NT2/D1 (cell line): Measurements from ENCODE around the gene SIN3A.

ENCODE experiments used
- DNase-seq: peaks from one replicate; pipeline ENCODE4 v3.0.0-alpha.2; 2011; ENCODE audit warnings: low read depth, low spot score
- H3K27me3 ChIP-seq: 2 replicates; pipeline ENCODE4 v1.6.0; 2011; ENCODE audit warnings: mild to moderate bottlenecking; ENCODE audit not compliant: insufficient read length, insufficient read depth
- H3K36me3 ChIP-seq: 2 replicates; pipeline ENCODE4 v1.6.1; 2011; ENCODE audit warnings: mild to moderate bottlenecking, low read length, mixed read lengths; ENCODE audit not compliant: insufficient read depth, insufficient read length
- H3K4me1 ChIP-seq: 2 replicates; pipeline ENCODE4 v1.5.1; 2011; ENCODE audit not compliant: insufficient read depth, insufficient read length
- H3K4me3 ChIP-seq: 2 replicates; pipeline ENCODE4 v1.5.1; 2011; ENCODE audit warnings: low read depth; ENCODE audit not compliant: insufficient read length
- H3K9ac ChIP-seq: 2 replicates; pipeline ENCODE4 v1.6.0; 2011; ENCODE audit warnings: low read depth; ENCODE audit not compliant: insufficient read length
- H3K9me3 ChIP-seq: 2 replicates; pipeline ENCODE4 v1.5.1; 2011; ENCODE audit warnings: mild to moderate bottlenecking, low read length; ENCODE audit not compliant: insufficient read depth
- SUZ12 ChIP-seq: IDR thresholded peaks from 2 replicates; pipeline ENCODE4 v1.6.1; 2011; ENCODE audit not compliant: insufficient read length, insufficient read depth; ENCODE audit errors: extremely low read depth
- YY1 ChIP-seq: IDR thresholded peaks from 2 replicates; pipeline ENCODE4 v1.6.1; 2011; ENCODE audit not compliant: insufficient read length, insufficient read depth
- ZNF274 ChIP-seq: IDR thresholded peaks from 2 replicates; pipeline ENCODE4 v1.6.1; 2011; ENCODE audit warnings: mild to moderate bottlenecking, low read depth, low read length

The SIN3A gene

DNA sequence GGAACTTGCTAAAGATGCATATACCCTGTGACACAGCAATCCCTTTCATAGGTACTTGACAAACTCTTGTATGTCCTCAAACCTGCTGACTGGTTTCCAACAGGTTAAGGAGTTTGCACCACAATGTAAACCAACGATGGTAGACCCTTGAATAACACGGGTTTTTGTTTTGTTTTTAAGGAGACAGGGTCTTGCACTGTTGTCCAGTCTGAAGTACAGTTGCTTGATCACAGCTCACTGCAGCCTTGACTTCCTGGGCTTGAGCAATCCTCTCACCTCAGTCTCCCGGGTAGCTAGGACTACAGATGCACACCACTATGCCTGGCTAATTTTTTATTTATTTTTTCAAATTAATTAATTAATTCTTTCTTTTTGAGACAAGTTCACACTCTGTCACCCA lies 23.3 kb downstream of the SIN3A start:
- Histone ChIP-seq H3K9me3 (no peaks in the 10 kb centered on the region), H3K9ac (no peak overlapping the region), H3K4me3 (no peak overlapping the region), H3K27me3 (no peaks in the 10 kb centered on the region), H3K36me3 (peaks cover 59% of the 10 kb centered on the region), H3K4me1 (no peaks in the 10 kb centered on the region)
- DNase-seq, result no peak
- TF ChIP-seq ZNF274 (no peak), SUZ12 (no peak), YY1 (no peak)

DNA sequence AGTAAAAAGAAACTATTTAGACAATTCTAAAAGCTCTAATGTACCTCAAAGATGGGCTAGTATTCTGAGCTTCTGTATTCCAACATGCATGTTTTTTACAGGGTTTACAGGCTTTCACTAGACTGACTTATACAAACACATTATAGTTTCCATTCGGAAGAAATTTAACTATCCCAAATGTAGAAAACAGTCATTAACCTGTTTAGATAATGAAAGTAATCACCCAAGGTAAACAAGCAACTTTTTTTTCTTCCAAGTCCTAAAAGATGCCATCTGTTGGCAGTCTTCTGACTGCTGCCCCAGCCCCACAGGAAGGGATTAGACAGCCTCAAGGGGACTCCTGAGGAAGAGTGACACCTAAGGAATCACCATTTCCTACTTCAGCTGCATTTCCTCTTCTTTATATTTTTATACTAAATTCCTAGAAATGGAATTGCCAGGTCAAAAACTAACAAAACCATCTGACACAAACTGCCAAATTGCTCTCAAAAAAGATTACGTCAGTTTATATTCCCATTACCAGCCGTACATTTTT lies 25.5 kb downstream of the SIN3A start:
- no peak for DNase-seq
- Histone ChIP-seq H3K4me3 (no peak overlapping the region), H3K9me3 (no peaks in the 10 kb centered on the region), H3K4me1 (no peaks in the 10 kb centered on the region), H3K9ac (no peak overlapping the region), H3K27me3 (no peaks in the 10 kb centered on the region), H3K36me3 (peaks cover 79% of the 10 kb centered on the region)
- no peak for TF ChIP-seq ZNF274
- TF ChIP-seq SUZ12, result no peak

DNA sequence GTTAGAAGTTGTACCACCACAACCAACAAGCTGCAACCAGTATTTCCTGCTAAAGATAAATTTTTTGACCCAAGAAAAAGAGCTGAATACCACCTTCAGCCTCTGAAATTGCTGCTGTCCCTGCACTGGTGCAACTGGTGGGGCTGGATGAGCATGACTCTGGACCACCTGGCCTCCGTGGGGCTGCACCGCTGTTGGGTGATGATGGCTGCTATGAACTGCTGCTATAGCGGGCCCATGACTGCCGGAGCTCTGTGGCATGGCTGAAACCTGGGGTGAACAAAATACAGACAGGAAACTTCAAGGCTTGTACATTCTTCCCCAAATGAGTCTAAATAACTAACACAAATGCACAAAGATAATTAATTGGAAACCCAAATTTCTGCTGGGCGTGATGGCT lies 28.9 kb downstream of the SIN3A start:
- no peak overlapping the region for H3K9ac ChIP-seq
- peaks cover 65% of the 10 kb centered on the region for H3K36me3 ChIP-seq
- H3K4me1 ChIP-seq, result no peaks in the 10 kb centered on the region
- H3K4me3 ChIP-seq, result no peak overlapping the region
- H3K9me3 ChIP-seq, result no peaks in the 10 kb centered on the region
- TF ChIP-seq ZNF274 (no peak), YY1 (no peak), SUZ12 (no peak)
- DNase-seq, result no peak
- no peaks in the 10 kb centered on the region for H3K27me3 ChIP-seq

DNA sequence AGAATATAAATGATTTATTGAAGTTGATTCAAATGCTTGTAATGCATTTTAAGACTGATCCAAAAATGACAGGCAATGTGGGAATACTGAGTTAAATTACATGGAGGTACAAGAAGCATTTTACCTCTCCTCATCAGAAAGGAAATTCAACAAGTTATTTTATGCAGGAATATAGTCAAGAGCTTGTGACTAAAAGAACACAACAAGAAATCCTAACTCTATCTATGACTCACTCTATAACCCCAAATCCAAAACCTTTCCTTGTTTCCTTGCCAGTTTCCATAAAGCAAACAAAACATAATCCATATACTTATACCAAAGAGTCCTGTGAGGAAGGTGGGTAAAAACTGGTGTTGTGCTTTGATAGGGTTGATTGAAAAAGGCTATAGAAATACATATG lies 30.8 kb downstream of the SIN3A start:
- no peak overlapping the region for H3K4me3 ChIP-seq
- H3K27me3 ChIP-seq, result no peaks in the 10 kb centered on the region
- no peak overlapping the region for H3K9ac ChIP-seq
- H3K9me3 ChIP-seq, result no peaks in the 10 kb centered on the region
- no peaks in the 10 kb centered on the region for H3K4me1 ChIP-seq
- no peak for DNase-seq
- H3K36me3 ChIP-seq, result peaks cover 54% of the 10 kb centered on the region
- TF ChIP-seq SUZ12, result no peak
- no peak for TF ChIP-seq ZNF274
- no peak for TF ChIP-seq YY1

DNA sequence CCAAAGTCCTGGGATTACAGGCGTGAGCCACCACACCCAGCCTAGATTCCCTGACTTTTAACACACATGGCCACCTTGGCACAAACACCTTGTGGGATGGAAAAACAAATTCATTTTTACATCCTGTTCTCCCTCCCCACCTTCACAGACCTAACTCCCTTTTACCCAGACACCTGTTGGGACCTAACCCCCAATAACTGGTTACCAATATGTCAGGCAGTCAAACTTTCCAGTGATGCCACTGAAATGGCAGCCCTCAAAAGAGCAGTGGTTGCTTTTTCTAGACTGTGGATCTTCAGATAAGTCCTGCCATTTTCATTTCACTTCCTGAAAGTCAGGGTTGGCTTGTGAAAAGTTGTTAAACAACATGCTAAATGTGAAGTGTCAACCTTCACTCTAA lies 34.9 kb downstream of the SIN3A start:
- H3K36me3 ChIP-seq, result peaks cover 53% of the 10 kb centered on the region

DNA sequence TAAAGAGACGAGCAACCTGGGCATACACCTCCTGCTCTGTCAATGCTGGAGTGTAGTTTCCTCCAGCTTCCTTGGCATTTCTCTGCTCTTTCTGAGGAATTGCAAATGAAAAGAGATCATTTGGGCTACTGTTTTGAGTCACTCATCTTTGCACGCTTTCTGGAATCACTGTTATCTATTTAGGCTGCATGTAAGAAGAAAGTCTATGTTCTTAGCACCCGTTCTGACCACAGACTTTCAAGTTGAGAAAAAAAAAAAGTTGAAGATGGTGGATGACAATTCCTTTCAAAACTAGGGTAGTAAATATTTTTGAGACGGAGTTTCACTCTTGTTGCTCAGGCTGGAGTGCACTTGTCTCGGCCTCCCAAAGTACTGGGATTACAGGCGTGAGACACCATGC lies 41.3 kb downstream of the SIN3A start:
- DNase-seq, result no peak
- no peak for TF ChIP-seq ZNF274
- TF ChIP-seq SUZ12, result no peak
- no peak for TF ChIP-seq YY1

More for the DNA sequence above, 34.9 kb downstream of the SIN3A start:
- Histone ChIP-seq H3K9me3 (no peaks in the 10 kb centered on the region), H3K4me1 (no peaks in the 10 kb centered on the region), H3K9ac (no peak overlapping the region), H3K4me3 (no peak overlapping the region), H3K27me3 (no peaks in the 10 kb centered on the region)
- DNase-seq, result no peak
- TF ChIP-seq YY1 (no peak), SUZ12 (no peak), ZNF274 (no peak)

DNA sequence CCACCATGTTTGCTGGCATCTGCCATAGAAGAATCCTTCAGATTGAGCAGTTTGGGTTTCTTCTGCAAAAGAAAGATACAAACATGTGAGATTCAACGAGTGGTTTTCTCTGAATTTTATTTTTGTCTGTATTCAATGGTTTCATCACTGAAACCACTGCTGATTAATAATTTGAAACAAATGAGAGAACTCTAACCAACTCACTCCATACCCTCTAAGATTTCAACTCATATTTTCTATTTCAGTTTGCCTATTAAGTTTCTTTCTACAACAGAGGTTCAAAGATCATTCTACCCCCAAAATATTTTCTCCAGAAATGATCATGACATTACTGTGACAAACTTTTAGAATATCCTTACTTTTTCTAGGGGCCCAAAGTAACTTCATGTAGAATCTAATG lies 44.4 kb downstream of the SIN3A start:
- Histone ChIP-seq H3K9ac (no peak overlapping the region), H3K9me3 (no peaks in the 10 kb centered on the region), H3K4me3 (no peak overlapping the region), H3K4me1 (no peaks in the 10 kb centered on the region), H3K36me3 (peaks cover 84% of the 10 kb centered on the region), H3K27me3 (no peaks in the 10 kb centered on the region)
- TF ChIP-seq YY1 (no peak), SUZ12 (no peak), ZNF274 (no peak)
- DNase-seq, result no peak

More for the DNA sequence above, 41.3 kb downstream of the SIN3A start:
- H3K27me3 ChIP-seq, result no peaks in the 10 kb centered on the region
- H3K4me1 ChIP-seq, result no peaks in the 10 kb centered on the region
- H3K36me3 ChIP-seq, result peaks cover 91% of the 10 kb centered on the region
- no peaks in the 10 kb centered on the region for H3K9me3 ChIP-seq
- H3K9ac ChIP-seq, result no peak overlapping the region
- no peak overlapping the region for H3K4me3 ChIP-seq

DNA sequence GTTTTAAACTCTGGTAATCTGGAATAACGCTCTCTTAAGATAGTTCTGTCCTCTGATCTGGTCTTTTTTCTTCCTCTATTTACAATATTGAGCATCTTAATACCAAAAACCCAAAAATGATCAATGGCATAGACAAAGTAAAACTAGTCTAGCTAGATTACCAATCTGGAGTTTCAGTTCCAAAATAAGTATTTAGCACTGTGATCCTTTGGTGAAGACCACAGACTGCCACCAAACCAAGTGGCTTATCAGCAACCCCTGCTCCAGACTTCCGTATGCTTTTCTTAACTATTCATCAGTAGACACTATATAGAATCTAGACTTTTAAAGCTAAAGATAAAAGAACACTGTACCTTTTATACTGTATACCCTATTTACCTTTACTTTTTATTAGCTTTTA lies 47.6 kb downstream of the SIN3A start:
- no peak overlapping the region for H3K9ac ChIP-seq
- no peak for DNase-seq
- H3K4me1 ChIP-seq, result no peaks in the 10 kb centered on the region
- no peak overlapping the region for H3K4me3 ChIP-seq
- TF ChIP-seq YY1 (no peak), SUZ12 (no peak), ZNF274 (no peak)
- no peaks in the 10 kb centered on the region for H3K9me3 ChIP-seq
- peaks cover 82% of the 10 kb centered on the region for H3K36me3 ChIP-seq
- H3K27me3 ChIP-seq, result no peaks in the 10 kb centered on the region

DNA sequence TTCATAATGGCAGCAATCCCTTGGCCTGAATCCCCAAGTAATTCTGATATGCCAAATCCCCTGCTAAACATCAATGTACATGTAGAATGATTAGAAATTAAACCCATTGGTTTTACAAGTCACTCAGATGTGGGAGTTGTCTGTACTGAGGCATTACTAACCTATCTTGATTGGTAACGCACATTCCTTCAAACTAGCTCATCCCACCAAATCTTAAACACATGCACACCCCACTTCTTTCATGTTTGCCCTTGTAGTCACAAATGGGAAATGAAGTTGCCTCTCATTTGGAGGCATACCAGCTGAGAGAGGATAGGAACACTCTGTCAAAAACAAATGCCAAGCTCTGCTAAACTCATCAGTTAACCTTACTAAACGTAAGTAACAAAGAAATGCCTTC lies 54.0 kb downstream of the SIN3A start:
- H3K4me1 ChIP-seq, result no peaks in the 10 kb centered on the region
- H3K4me3 ChIP-seq, result no peak overlapping the region
- no peak for DNase-seq
- peaks cover 92% of the 10 kb centered on the region for H3K36me3 ChIP-seq
- no peaks in the 10 kb centered on the region for H3K9me3 ChIP-seq
- H3K9ac ChIP-seq, result no peak overlapping the region
- H3K27me3 ChIP-seq, result no peaks in the 10 kb centered on the region
- TF ChIP-seq SUZ12, result no peak
- TF ChIP-seq ZNF274, result no peak
- TF ChIP-seq YY1, result no peak
